GM21825 (cell line): ENCODE measurements around the gene RCOR2.

Source experiments
- ATAC-seq: cut with Tn5 transposase; IDR thresholded peaks from one replicate; pipeline ENCODE4 v1.9.1; 2021; ENCODE audit warnings: mild to moderate bottlenecking, moderate library complexity; ENCODE audit not compliant: unreplicated experiment

Gene RCOR2

GRCh38 chr11:63923319-63923718, 6.4 kb upstream of the RCOR2 start:
- no peak for ATAC-seq

GRCh38 chr11:63922673-63923192, 5.8 kb upstream of the RCOR2 start:
- ATAC-seq = no peak

GRCh38 chr11:63920939-63921417, 4.0 kb upstream of the RCOR2 start:
- ATAC-seq = no peak

GRCh38 chr11:63920126-63920938, 3.4 kb upstream of the RCOR2 start:
- no peak for ATAC-seq

- ATAC-seq = no peak
These were observed 2.5 kb upstream of the RCOR2 start for GRCh38 chr11:63919267-63920125.

- ATAC-seq = no peak
These were observed 1.7 kb upstream of the RCOR2 start for GRCh38 chr11:63918507-63919191.

GRCh38 chr11:63917692-63918506, 935 bp upstream of the RCOR2 start:
- no peak for ATAC-seq

GRCh38 chr11:63915961-63916836, 765 bp downstream of the RCOR2 start:
- no peak for ATAC-seq

- no peak for ATAC-seq
These were observed 1.9 kb downstream of the RCOR2 start for GRCh38 chr11:63914896-63915691.

GRCh38 chr11:63913866-63914830, 2.8 kb downstream of the RCOR2 start:
- ATAC-seq = no peak

GRCh38 chr11:63912678-63913077, 4.3 kb downstream of the RCOR2 start:
- ATAC-seq = no peak

- ATAC-seq = no peak
These were observed 5.1 kb downstream of the RCOR2 start for GRCh38 chr11:63911876-63912275.

GRCh38 chr11:63911440-63911839, 5.5 kb downstream of the RCOR2 start:
- ATAC-seq = no peak

GRCh38 chr11:63910675-63911074, 6.3 kb downstream of the RCOR2 start:
- ATAC-seq = no peak

GRCh38 chr11:63909591-63910506, 7.1 kb downstream of the RCOR2 start:
- ATAC-seq = no peak
